NCI-H187 treated with DMSO at 0.1 percent for 48 hours (cell line): ENCODE data around the gene TEC.
"Not testable (repeated sequence)": the region's sequence is repeated elsewhere in the genome, so short reads cannot be mapped to it uniquely, and the experiment has no call there.

Experiments used
- DNase-seq: peaks from one replicate; lab custom pipeline; 2025; lab: John Stamatoyannopoulos, UW

The TEC gene

DNA sequence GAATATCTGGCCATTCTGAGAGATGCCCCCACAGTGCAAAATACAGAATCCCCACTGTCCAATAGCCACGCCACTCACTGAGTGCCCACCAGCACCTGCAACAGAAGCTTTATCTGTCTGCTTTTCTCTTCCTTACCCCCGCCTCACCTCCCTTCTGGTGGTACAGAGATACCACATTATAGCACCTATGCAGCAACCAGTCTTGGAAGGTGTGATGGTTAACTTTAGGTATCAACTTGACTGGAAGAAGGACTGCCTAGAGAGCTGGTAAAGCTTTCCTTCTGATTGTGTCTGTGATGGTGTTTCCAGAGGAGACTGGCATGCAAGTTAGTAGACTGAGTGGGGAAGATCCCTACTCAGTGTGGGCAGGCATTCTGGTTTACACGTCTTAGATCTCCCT lies 73.8 kb downstream of the TEC start:
- no peak for DNase-seq

- DNase-seq, result no peak
Measured at GRCh38 chr4:48195374-48195773, 74.3 kb downstream of the TEC start.

GRCh38 chr4:48194971-48195370 lies 74.7 kb downstream of the TEC start:
- no peak for DNase-seq

GRCh38 chr4:48193921-48194468 lies 75.6 kb downstream of the TEC start:
- DNase-seq, result no peak

- no peak for DNase-seq
Measured at GRCh38 chr4:48193096-48193836, 76.4 kb downstream of the TEC start.

GRCh38 chr4:48191758-48192157 lies 77.9 kb downstream of the TEC start:
- DNase-seq, result no peak

DNA sequence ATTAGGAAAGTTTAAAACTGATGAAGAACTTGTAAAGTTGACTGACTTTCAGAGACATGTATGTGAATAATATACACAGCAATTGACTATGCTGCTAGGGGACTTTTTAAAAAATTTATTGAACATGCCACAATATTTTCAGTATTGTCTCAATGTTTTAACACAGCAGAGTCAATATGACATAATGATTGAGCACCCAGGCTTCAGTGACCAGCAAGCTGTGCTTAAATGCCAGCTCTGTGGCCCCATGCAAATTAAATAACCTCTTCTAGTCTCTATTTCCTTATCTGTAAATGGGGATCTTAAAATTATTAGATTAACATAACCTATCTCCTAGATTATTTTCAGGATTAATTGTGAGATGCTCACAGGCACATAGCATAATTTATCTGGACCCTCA lies 78.8 kb downstream of the TEC start:
- no peak for DNase-seq

DNA sequence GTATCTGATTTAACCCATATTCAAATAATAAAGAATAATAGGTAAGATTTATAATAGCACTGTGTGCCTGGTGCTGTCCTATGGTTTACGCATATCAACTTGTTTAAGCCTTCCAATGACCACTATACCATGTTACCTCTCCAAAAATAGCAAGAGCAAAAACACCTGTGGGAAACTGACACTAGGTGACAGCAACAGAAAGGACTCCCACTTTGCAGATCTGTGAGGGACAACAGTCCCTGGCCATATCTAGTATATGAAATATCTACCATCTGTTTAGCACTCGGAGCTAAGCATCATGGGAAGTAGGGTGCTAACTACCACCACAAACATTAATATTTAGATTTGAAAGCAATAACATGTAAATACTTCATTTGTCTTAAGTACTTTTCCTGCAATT lies 79.9 kb downstream of the TEC start:
- no peak for DNase-seq

DNA sequence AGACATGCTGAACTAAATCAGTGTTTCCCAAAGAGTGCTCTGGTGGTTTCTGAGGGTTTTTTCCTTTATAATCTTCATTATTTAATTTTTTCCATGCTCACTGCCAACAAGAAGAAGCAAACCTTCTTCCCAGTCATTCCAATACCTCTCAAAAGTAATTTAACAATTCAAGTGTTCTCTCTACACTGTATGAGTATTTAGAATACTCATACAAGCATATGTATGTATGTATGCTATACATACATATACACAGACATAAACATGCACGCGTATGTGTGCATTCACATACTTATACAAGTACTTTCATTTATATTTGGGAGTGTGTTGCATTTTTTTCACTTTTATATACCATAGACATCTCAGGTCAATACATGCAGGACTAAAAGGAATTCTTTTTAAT lies 81.2 kb downstream of the TEC start:
- DNase-seq, result no peak

DNA sequence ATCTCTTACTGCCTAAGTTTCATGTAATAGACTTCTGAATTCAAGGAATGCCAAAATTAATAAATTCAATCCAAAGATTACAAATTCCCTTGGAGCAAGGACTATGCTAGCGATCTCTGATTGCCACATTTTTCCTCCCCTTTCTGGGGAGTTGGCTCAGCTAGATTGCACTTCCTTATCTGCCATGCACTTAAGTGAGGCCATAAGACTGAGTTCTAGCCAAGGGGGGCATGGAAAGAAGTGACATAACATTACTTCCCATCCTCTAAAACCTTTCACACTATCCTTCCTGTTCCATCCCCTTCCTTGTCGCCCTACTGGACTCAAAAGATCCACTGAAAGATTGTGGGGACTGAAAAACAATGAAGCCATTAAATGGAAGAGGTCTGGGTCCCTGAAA lies 81.8 kb downstream of the TEC start:
- DNase-seq, result no peak

- not testable (repeated sequence) for DNase-seq
Measured at GRCh38 chr4:48187066-48187465, 82.6 kb downstream of the TEC start.

GRCh38 chr4:48186394-48186793 lies 83.2 kb downstream of the TEC start:
- DNase-seq, result not testable (repeated sequence)

DNA sequence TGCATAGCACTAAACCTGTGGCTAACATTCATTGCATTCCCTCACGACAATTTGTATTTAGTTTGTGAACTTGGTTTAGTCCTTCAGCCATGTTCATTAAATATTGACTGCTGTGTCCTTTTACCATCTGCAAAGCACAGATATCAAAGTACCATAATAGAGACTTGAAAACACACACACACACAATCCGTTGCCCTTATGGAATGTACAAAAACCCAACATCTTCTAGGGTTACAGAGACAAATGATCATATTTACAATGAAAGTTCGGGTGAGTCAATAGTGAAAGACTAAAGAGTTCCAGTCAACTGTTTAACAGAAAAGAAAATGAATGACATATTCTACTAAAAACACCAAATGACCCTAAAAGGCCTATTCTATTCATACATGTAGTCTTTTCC lies 84.8 kb downstream of the TEC start:
- no peak for DNase-seq

GRCh38 chr4:48180234-48180633 lies 89.4 kb downstream of the TEC start:
- no peak for DNase-seq

DNA sequence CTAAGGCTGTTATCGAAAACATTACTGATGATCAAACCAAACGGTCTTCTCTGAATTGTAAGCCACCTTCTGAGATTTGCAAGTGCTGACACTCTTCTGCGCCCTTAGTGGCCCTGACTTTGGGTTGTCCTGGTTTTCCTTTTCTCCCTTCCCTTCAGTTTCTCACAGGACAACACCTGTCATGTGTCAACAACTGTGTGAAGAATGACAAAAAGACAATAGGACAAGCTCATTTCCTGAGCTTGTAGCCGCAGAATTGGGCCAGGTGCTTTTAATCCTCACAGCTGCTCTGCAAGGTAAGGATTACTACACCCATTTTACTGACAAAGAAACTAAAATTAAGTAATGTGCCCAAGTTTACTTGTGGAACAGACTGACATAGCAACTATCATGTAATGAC lies 90.7 kb downstream of the TEC start:
- no peak for DNase-seq

DNA sequence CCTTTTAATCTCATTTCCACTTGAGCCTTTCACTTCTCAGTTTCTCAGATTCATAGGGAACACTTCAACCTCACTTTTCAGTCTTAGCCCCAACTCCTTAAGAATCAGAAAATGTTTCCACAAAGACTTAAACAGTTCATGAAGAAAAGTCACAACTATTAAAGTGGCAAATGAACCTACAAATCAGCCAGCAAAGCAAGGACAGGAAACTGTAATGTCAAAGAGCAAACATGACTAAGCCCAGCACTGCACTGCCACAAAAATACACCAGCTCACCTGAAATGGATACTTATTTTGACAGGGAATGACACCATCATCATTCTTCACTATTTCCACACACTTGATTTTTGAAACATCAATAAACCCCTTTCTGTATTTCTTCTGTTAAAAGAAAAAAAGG lies 93.8 kb downstream of the TEC start:
- no peak for DNase-seq

GRCh38 chr4:48175328-48175727 lies 94.3 kb downstream of the TEC start:
- no peak for DNase-seq

GRCh38 chr4:48173056-48173991 lies 96.3 kb downstream of the TEC start:
- DNase-seq, result no peak

- no peak for DNase-seq
Measured at GRCh38 chr4:48172651-48173050, 97.0 kb downstream of the TEC start.

DNA sequence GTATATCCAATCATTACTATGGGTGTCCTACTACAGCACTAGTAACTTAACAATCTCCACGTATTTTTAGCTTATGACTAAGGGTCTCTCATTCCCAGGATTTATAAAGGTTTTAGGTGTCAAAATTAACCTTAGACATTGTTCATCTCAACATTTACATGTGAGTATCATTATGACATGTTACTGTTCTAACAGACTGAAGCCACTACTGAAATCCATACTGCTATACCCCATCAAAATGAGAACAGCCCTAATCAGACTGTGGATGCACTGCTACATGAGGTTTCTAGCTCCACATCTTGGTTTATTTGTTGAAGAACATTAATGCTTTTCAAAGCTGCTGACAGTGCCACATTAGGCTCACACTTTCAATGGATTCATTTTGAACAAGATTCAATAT lies 100.0 kb downstream of the TEC start:
- DNase-seq, result no peak

GRCh38 chr4:48167538-48168263 lies 101.9 kb downstream of the TEC start:
- no peak for DNase-seq

- DNase-seq, result not testable (repeated sequence)
Measured at GRCh38 chr4:48164561-48164960, 105.1 kb downstream of the TEC start.
